Effector CD8-positive, alpha-beta T cell (primary cell): ENCODE data around the gene QRICH1.

Source experiments
- DNase-seq: peaks from one replicate; lab custom pipeline; 2025; lab: John Stamatoyannopoulos, UW
- total RNA-seq, 4 experiments: gene quantifications; one replicate each; lab custom pipeline; 2026; lab: John Stamatoyannopoulos, UW

QRICH1 gene, protein sequence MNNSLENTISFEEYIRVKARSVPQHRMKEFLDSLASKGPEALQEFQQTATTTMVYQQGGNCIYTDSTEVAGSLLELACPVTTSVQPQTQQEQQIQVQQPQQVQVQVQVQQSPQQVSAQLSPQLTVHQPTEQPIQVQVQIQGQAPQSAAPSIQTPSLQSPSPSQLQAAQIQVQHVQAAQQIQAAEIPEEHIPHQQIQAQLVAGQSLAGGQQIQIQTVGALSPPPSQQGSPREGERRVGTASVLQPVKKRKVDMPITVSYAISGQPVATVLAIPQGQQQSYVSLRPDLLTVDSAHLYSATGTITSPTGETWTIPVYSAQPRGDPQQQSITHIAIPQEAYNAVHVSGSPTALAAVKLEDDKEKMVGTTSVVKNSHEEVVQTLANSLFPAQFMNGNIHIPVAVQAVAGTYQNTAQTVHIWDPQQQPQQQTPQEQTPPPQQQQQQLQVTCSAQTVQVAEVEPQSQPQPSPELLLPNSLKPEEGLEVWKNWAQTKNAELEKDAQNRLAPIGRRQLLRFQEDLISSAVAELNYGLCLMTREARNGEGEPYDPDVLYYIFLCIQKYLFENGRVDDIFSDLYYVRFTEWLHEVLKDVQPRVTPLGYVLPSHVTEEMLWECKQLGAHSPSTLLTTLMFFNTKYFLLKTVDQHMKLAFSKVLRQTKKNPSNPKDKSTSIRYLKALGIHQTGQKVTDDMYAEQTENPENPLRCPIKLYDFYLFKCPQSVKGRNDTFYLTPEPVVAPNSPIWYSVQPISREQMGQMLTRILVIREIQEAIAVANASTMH
- total RNA-seq: 5.8 to 13.7 (median 9.3) reads per million in 4 experiments

DNA sequence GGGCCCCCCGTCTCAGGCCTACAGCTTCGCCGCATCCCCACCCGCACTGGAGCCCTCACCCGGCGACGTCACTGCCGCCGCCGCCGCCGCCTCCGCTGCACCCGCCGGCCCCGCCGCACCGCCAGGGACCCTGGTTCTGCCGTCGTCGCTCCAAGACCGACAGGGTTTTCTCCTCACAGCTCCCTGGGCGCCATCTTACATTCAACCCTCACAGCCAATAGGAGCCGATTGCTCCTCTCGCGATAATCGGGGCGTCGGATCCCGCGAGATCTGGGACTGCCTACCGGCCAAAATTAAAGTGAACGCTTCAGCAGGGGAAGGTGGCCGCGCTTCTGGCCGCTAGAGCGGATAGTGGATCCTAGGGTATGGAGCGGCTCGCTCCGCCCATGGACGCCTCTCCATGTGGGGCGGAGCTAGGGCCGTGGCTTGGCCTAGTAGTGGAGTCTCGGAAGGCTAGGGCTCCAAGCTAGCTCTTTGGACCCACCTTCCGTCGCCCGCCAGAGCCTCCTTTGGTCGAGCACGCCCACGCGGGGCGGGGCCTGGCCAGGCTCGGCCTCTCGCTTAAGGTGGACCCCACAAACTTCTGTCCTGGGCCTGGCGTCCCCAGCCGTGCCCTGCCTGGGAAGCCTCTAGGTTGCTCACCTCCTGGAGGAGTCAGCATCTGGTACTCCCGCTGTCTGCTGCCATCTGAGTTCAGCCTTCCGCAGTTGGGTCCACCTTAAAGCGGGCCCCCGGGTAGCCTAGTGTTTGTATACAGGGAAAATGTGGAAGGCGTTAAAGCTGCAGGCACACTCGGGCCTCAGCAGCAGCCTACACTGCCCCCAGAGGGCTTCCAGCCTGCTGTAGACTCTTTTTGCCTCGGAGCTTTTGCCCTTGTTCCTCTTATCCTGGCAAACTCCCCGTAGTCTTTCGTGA lies at the start of gene QRICH1:
Gene QRICH1 (minus strand): TSS at position 219 of the 915 bp plus-strand sequence. CDS start 17,054 bp downstream, outside the sequence.
- peak; percentile 96 for DNase-seq

DNA sequence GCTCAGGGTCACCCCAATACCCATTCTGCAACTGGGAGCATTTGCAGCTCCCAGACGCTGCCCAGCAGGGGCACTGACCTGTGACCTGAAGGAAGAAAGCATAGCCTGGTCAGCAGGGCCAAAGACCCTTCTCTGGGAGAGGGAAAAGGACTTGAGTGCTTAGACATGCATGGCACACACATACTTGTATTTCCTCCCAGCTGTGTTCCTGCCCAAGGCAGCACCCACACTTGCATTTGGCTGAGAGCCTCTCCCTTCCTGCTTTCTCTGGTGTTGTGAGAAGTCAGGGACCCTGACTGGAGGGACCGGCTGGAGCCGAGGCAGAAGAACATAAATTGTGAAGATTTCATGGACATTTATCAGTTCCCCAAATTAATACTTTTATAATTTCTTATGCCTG lies 46.2 kb upstream of the QRICH1 start:
- no peak for DNase-seq

DNA sequence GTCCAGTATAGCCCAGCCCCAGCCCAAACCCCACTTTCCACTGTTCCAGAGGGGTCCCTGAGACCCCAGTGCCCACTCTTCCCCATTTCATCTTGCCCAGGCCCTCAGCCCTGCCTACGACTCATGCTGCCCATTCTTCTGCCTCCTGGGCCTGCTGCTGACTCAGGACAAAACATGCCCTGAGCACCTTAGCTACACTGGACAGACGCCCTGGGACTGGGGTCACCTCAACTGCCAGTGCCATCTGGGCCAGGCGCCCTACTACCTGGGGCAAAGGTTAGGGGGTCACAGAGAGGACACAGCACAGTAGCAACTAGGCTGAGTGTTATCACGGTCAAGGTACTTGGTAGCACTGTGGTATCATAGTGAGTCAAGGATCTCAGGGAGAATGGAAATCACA lies 41.6 kb upstream of the QRICH1 start:
- DNase-seq: no peak

DNA sequence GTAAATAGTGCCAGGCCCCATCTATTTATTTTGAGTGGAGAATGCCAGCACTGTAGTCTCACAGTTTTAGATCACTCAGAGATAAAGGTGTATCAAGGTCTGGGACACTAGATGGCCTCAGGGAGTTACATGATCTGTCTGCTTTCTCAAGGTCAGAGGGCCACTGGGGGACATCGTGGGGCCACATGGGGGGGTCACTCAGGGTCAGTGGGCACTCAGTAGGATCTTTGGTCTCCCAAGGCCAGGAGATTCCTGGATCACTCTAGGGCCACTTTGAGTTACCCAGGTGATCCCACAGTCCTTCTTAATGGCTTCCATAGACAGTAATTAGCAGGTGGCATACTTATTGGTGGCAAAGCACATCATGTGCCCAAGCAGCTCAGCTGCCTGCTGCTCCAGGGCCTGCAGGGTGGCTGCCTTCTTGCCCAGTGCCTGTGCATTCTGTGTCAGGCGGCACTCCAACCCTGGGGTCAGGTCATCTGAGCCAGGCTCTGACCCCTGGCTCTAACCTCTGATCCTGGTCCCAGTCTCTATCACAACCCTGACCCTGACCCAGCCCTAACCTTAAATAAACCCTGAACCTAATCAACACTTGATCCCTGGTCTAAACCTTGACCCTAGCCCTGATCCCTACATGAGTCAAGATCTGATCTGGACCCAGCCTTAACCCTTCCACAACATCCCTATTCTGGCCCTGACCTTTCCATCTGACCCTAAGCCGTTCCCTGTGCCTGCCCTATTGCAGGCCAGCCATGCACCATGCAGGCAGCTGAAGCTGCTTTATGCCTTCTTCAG lies 40.8 kb upstream of the QRICH1 start:
- DNase-seq: no peak

DNA sequence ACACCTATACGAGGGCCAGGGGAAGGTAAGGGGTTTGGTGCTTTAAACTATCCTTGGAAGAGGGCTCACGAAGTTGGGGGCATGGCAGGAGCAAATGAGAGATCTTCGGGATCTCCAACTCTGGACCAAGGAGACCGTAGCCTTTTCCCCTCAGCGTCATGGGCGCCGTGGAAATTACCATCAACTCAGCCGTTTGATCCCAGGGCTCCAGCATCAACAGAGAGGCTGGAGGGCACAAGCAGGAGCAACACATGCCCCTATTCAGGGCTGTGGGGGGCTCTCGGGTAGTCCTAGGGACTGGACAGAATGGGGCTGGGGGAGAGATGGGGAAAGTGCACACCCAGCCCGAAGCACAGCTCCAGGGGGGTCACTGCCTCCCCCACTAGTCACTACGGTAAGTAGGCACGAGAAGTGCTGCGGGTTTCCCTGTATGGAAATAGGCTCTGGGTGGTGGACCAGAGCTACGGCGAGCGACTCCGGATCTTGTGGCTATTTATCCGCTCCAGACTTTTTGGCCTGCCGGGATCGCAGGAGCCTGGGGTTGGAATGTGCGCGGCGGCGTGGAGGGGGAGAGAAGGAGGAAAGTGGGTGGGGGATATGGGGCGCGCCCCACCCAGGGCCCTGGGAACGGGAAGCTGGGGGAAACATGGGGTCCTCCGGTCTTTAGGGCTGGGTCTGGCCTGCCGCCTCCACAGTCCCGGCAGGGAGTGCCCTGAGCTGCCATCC lies 39.5 kb upstream of the QRICH1 start:
- DNase-seq: no peak

DNA sequence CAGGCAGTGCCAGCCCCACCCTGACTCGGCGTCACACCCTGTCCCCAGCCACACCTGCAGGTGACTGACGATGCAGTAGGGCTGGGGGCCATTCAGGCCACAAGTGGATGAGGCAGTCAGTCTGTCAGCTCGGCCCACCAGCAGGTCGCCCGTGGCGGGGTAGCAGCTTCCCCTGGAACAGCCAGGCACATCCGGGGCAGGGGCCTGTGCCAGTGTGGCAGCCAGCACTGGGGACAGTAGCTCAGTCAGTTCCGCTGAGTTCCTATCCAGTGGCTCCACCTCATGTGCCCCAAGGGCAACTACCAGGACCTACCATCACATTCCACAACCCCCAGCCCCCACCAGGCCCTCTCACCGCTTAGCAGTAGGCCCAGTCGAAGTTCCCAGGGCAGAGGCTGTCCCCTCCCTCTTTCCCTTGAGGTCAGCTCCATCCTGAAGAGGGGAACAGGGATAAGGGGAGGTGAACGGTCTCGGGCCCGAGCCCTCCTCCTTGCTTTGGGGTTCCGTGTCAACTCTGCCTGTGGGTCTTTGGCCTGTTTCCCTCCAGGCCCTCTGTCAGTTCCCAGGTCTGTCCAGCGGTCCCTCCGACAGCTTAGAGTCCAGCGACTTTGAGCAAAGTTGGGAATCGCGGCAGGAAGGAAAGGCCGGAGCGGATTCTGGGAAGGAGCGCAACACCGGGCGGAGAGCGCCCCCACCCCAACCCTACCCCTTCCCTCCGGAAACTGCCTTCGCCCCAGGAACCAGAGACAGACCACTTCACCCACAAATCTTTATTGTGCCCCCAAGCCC lies 38.8 kb upstream of the QRICH1 start, which contains the start of gene LAMB2:
Gene LAMB2 (minus strand): TSS at position 614 of the 789 bp plus-strand sequence. CDS start 183 bp downstream, at position 431.
- no peak for DNase-seq

DNA sequence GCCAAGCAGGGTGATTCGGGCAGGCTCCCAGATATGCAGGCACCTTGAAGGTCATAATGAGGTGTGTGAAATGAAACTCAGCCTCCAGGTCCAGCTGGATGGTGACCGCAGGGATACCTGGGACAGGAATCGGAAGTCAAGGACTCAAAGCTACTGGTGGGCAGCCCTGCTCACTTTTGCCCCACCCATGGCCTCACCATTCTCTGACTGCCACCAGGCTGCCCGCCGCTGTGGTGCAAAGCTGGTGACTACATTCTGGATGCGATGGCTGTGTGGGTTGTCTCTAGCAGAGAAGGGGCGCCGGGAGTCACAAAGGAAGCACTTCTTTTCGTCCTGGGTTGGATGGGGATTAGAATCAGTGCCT lies 38.2 kb upstream of the QRICH1 start:
- DNase-seq: no peak

DNA sequence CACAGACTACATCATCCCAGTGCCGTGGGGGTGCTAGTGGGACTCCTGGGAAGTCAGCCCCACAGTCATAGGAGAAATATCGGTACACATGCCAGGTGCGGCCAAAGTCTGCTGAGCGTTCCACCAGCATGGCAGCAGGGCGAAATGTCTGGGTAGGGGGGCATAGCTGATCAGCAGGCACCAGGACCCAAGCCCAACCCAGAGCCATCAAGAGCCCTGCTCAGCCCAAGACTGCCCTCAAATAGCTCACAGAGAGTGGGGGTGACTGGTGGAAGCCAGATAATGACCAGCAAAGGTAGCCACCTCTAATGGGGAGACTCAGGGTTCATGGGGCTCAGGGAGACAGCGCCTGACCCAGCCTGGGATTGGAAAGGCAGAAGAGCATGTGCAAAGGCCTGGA lies 37.7 kb upstream of the QRICH1 start:
- DNase-seq: no peak

DNA sequence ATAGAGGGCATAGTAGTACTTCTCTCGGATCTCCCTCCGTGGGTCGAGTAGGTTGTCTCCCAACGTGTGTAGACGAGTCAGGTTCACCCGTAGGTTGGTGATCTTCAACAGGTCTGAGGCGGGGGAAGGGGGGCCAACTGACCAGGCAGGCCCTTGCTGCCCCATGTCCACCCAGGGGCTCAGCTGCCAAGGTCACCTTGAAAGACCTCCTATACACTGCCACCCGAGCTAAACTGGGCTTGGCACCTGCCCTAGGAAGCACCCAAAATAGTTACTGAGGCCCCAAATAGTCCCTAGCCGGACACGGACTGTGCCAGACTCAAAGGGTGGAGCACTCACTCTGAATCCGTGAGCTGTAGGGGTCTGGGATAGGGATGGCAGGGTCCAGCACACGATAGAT lies 37.2 kb upstream of the QRICH1 start:
- no peak for DNase-seq

DNA sequence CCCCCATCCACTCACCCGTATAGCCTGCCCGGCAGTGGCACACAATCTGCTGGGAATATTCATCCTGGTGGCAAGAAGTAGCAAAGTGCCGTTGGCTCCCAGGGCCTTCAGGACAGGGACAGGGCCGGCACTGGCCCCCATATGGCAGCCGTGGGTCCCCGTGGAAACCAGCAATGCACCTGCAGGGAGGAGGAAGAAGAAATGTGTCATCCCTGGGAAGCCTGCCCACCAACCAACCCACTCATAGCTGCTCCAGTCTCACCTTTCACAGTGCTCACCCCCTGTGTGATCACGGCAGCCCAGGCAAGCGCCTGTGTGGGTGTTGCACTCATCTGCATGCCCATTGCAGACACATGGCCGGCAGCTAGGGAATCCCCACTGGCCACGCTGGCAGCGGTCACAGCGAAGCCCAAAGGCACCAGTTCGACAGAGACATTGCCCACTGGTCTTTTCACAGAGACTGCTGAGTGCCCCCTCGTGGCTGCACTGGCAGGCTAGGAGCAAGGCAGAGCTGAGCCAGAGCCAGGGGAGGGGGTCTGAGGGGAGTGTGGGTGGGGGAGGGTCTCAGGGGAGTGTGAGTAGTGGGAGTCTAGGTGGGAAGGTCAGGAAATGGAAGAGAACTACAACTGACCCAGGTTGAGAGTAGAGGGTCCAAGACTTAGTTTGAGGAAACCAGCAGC lies 31.3 kb upstream of the QRICH1 start:
- no peak for DNase-seq

DNA sequence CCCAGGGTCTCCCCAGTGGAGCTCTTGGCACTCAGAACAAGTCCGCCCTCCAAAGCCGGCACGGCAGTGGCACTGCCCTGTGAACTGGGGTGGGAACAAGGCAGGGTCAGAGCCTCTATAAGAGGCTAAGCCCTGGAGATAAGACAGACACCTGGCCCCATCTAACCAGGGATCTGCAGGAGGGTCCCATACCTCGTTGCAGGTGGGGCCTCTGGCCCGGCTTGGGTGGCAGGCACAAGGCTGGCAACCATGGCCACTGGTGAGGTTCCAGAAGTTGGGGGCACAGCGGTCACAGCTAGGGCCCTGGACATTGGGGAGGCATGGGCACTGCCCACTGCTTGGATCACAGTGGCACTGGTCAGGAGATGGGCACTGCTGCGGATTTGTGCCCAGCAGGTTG lies 30.3 kb upstream of the QRICH1 start:
- no peak for DNase-seq

DNA sequence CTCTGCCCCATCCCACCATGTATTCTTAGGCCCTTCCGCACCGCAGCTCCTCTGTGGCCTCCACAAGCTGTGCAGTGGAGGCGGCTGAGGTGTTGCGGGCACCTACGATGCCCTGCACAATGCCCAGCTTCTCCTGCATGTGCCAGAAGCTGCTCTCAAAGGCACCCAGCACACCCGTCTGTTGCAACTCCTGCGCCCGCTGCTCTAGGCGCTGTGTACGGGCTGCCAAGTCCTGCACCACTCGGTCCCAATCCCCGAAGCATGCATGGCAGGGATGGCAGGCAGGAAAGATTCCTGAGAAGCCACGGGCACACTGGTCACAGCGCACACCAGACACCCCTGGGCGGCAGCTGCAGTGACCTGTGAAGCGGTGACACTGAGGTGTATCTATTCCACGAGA lies 29.8 kb upstream of the QRICH1 start:
- no peak for DNase-seq

DNA sequence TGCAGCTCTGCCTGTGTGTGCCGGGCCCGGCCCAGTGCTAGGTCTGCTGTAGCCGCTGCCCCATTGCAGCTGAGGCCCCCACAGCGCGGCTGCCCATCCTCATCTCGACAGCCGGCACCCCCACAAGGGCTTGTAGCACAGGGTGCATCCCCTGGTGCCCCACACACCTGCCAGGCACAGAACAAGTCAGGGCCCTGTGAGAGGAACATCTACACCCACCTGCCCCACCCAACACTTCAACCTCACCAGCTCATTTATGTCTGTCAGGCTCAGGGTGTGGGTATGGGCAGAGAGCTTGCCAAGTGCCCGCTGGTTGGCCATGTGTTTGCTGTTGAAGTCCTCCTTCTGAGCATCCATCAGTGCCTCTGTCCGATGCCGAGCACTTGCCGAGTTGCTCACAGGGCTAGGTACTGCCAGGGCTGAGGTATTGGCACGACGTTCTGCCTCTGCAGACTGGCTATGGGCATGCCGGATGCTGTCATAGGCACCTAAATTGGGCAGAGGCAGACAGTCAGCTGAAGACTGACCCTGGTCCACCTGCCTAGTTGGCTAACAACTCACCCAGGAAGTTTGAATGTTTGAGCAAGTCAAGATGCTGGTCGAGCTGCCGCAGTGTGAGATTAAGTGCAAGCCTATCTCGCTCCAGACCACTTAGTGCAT lies 29.1 kb upstream of the QRICH1 start:
- no peak for DNase-seq

DNA sequence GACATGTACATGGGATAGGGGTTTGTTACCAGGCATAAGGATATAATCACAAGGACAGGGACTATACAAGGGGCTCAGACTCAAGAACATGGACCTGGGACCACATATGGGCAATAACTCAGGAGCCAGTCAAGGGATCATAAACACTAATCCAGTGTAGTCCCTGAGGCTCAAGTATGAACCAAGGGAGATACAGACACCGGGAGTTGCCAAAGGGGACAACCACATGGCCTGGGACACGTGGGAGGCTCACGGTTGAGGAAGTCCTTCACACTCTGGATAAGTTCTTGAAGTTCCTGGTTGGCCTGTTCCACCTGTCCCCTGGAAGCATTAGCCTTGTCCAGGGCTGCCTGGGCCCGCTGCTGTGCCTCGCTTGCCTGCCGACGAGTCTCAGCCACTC lies 28.6 kb upstream of the QRICH1 start:
- no peak for DNase-seq

DNA sequence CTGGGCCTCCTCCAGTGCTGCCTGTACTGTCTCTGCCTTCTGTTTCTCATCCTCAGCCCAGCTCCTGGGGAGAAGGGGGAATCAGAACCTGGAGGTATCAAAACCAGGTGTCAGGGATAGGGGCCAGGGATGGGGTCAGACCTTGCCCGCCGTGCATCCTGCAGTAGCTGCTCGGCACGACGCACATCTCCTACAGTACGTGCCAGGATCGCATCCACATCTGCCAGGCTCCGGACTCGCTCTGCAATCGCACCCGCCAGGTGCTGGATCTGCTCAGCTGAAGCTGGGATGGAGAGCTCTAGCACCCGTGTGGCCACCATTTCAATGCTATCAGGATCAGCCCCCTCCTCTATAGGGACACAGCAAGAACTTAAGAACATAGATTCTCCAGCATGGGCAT lies 28.2 kb upstream of the QRICH1 start:
- no peak for DNase-seq

DNA sequence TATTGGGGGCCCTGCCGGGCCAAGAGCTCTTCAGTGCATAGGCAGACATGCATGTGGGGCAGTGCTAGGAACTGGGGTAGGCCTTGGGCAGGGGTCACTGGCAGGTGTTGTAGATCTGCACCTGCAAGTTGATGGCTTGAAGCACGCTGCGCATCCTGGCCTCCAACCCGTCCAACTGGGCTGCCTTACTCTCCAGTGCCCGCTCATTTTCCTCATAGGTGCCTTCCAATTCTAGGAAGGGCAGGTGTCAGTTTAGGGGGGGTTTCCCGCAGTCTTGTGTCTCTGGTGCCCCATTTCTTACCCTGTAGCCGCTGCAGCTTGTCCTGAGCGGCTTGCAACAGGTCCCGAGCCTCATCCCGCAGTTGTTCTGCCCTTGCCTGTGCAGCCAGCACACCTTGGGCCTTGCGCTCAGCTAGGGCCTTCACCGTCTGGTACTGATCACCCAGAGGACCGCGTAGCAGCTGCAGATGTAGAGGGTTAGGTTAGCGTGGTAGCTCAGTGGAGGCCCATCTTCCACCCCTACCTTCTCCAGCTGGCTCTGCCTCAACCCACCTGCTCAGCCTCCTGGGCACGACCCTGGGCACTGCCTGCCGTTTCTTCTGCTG lies 27.4 kb upstream of the QRICH1 start:
- DNase-seq: no peak

DNA sequence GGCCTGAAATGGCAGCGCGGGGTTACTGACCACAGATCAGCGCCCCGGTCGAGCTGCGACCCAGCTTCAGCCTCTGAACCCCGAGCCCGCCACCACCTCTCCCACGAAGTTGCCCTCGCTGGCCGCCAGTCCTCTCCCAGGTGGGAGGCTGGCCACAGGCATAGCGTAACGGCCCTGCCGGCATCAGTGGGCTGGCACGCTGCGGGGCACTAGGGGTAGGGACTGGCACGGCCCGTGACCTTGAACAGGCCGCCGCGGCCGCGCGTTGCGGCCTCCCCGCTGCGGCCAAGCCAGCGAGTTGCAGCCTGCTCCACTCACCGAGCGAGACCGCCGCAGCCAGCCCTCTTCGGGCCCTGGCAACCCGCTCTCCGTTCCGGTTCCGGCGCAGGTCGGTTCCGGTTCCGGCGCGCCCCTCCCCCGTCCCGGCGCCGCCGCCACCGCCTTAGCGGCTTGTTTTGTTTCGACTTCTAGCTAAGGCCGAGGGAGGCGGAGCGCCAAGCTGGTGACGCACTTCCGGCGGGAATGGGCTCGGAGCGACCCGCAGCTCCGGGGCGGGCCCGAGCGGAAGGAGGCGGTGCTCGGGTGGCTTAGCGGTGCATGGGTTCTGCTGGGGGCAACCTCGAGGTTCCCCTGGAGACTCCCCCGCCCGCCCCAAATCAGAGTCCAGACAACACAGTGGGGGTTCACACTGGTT lies 26.7 kb upstream of the QRICH1 start, which contains the start of gene USP19:
Gene USP19 (minus strand): TSS at position 386 of the 694 bp plus-strand sequence. CDS start 1,678 bp downstream, outside the sequence.
- DNase-seq: peak; percentile 89
